ENCODE data around the gene APOBEC3H.

Gene APOBEC3H

DNA sequence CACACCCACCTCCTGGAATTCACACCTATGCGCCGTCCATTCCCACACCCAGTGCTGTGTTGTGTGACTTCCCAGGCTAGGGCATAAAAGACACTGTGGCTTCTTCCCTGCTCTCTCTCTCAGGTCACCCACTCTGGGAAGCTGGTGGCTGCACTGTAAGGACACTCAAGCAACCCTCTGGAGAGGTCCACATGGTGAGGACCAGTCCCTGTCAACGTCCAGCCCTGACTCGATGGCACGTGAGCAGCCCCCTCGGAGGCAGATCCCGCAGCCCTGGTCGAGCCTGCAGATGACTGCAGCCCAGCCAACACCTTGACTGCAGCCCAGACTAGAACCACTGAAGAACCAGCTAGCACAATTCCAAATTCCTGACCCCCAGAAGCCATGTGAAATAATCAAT, 39.3 kb downstream of the APOBEC3H start:
- H3K4me3 ChIP-seq (ENCODE audit: low read depth, low read length), result no peak overlapping the region
- TF ChIP-seq, protein P1, sequence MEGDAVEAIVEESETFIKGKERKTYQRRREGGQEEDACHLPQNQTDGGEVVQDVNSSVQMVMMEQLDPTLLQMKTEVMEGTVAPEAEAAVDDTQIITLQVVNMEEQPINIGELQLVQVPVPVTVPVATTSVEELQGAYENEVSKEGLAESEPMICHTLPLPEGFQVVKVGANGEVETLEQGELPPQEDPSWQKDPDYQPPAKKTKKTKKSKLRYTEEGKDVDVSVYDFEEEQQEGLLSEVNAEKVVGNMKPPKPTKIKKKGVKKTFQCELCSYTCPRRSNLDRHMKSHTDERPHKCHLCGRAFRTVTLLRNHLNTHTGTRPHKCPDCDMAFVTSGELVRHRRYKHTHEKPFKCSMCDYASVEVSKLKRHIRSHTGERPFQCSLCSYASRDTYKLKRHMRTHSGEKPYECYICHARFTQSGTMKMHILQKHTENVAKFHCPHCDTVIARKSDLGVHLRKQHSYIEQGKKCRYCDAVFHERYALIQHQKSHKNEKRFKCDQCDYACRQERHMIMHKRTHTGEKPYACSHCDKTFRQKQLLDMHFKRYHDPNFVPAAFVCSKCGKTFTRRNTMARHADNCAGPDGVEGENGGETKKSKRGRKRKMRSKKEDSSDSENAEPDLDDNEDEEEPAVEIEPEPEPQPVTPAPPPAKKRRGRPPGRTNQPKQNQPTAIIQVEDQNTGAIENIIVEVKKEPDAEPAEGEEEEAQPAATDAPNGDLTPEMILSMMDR (IDR thresholded peaks at IDR 0.05; ENCODE audit: low read depth, low read length), result no peak

DNA sequence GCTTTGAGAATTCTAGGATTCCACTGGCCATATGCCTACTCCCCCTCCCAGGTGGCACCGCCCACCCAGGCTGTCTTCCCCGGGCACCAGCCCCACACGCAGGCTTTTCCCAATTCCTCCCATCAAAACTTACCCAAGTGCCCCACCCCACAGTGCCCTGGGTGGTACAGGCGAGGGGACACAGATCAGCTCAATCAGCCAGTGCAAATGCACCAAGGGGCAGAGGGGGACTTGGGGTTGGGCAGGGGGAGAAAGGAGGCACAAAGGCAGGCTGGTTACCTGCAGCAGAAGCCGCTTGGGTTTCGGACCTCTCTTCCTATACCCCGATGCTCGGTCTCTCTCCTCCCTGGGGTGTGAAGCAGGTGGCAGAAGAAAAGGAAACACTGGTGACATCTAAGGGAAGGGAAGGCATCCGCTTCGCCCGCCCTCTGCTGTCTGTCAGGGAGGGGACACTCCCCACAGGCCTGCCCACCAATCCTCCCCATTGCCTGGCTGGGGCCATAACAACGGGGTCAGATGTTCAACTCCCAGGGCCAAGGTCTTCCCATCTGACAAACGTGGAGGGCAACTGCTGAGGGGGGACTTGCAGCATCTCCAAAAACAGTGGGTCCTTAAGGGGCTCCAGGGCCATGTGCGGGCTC, 41.4 kb downstream of the APOBEC3H start:
- TF ChIP-seq, protein P1 (IDR thresholded peaks at IDR 0.05; ENCODE audit: low read depth, low read length), result no peak
- H3K4me3 ChIP-seq (ENCODE audit: low read depth, low read length), result no peak overlapping the region

DNA sequence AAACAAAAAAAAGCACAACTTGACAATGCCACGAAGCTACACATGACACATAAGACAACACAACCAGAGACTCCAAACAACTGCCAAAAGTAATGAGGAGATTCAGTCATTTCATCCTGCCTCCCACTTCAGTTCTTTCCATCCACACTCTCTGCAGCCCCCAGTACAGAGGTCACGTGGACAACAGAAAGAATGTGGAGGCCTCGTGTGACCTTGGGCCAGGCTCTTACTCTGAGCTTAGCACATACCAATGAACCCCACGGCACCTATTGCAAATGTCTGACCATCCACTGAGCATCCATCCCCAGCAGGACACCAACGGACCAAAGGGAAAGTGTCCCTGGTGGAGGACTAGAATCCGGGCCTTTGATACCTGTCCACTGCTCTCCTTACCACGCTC, 42.9 kb downstream of the APOBEC3H start:
- TF ChIP-seq, protein P1 (IDR thresholded peaks at IDR 0.05; ENCODE audit: low read depth, low read length), result no peak

DNA sequence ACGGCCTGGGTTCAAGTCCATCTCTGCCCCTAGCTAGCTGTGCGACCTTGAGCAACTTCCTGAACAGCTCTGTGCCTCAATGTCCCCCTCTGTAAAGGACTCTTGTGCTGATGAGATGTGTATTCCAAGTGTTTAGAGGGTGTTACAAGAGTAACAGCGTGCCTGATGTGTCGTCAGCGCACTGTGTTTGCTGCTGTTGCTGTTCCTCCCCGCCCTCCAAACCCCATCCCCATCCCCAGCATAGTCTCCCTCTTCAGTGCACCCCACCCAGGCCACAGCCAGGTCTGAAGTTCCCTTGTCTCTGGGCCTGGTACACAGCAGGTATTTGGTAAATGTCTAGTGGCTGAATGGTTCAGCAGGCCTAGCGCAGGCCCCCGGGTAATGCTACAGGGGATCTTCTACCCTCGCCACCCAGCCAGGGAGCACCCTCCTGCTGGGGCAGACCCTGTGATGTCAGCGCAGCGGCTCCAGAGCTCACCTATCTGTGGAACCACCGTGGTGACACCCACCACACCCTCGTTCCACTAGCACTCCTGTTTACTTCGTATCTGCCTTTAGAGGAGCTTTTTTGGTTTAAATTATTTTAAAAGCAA, 45.1 kb downstream of the APOBEC3H start:
- TF ChIP-seq, protein P1 (IDR thresholded peaks at IDR 0.05; ENCODE audit: low read depth, low read length), result no peak
- H3K4me3 ChIP-seq (ENCODE audit: low read depth, low read length), result no peak overlapping the region

More for the DNA sequence above, 42.9 kb downstream of the APOBEC3H start:
- no peak overlapping the region for H3K4me3 ChIP-seq (ENCODE audit: low read depth, low read length)

DNA sequence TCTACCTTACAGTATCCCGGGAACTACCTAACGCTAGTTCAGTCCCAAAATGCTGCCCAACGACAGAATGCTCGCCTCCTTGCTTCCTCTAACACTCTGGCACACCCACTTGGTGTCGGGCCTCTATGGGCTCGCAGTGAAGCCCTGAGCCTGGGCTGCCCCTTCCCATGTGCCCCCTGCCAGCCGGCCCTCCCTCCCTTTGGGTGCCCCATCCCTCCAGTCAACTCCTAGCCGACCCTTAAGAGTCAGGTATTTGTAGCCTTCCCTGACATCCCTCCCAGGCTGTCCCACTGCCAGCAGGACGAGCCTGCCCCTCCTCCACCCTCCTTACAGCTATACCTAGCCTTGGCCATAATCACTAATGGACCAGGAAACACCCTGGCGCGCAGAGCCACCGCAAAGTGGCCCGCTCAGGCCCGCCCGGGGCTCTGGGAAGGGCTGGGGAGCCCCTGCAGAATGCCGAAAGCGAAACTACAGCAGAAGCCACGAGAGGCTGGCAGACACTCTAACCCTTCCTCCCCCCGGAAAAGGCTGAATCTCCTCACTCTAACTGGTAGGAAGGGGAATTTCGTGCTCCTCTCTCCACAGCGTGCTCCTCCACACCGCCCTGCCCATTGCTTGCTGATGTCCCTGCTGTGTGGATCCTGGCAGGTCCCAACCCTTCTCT, 47.2 kb downstream of the APOBEC3H start:
- TF ChIP-seq, protein P1 (IDR thresholded peaks at IDR 0.05; ENCODE audit: low read depth, low read length), result no peak
- H3K4me3 ChIP-seq (ENCODE audit: low read depth, low read length), result peak overlapping the region; percentile 91

DNA sequence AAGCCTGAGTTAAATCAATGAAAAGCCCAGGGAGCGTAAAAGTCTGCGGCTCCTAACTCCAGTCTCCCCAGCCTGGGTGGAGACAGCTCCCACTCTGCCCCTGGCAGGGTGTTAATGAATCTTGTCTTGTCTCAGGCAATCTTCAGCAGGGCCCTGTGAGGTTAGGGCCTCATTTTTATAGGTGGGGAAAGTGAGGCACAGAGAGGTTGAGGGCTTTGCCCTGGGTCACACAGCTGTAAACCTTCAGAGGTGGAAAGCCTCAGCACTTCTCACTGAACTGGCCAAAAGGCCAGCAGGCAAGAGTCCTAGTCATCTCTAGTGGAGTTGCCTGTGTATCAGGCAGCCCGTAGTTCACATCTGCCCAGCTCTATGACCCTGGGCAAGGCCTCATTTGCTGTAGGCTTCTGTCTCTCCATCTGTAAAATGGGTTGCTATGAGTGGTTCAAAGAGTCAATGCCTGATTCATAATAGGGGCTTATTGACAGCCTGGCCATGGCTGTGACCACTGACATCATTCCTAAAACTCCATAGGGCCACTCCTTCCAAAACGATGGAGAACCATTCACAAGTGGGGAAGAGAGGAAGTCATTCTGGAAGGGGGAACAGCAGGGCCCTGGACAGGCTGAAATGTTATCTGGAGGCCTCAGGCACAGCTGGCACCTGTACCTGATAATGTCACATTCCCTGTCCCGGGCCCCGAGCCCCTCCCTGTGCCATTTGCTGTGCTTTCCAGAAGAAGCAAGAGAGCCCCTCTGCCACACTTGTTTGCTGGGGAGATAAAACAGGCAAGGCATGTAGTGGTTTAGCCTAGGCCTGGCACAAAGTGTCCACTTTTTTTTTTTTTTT, 49.4 kb downstream of the APOBEC3H start:
- TF ChIP-seq, protein P1 (IDR thresholded peaks at IDR 0.05; ENCODE audit: low read depth, low read length), result no peak
- H3K4me3 ChIP-seq (ENCODE audit: low read depth, low read length), result peak overlapping the region; percentile 91

Measured in WI38 (cell line).